Thyroid gland (tissue), 4 donors: Measurements from ENCODE around the gene NUP98.

Experiments
- CTCF ChIP-seq, 6 experiments: fragments of 200-600 bp in 3 of 6; fragments of 450-650 bp in 3 of 6; sonication (generic) in 3 of 6; IDR thresholded peaks; one replicate each; pipeline ENCODE4 v1.5.1; 2016 to 2019; ENCODE audit warnings: antibody characterized with exemption in 6 of 6, mild to moderate bottlenecking in 2 of 6, inconsistent platforms in 1 of 6, moderate library complexity in 1 of 6
- POLR2A ChIP-seq, 2 donors: fragments of 450-650 bp; IDR thresholded peaks; one replicate each; pipeline ENCODE4 v1.6.1; 2017; ENCODE audit warnings: antibody characterized with exemption in 2 of 2, mild to moderate bottlenecking in 2 of 2, moderate library complexity in 1 of 2

DNA sequence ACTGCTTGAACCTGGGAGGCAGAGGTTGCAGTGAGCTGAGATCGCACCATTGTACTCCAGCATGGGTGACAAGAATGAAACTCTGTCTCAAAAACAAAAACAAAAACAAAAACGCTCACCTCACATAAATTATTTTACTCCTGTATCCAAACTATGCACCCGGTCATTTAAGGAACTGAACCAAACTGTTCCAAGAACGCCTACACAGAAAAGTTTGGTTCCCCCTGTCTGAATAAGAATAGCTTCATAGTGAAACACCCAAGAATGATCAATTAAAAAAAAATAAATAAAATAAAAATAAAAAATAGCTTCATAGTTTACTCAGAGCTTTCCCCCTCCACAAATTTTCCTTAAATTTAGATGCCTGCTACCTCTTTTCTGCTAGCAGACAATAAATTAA, 13.7 kb downstream of the NUP98 start:
- TF ChIP-seq CTCF (IDR thresholded peaks at IDR 0.05) (no peak), POLR2A (IDR thresholded peaks at IDR 0.05) (no peak)
